ENCODE data around the gene PHTF2.

PHTF2 gene

GRCh38 chr7:77940647-77941046 is 142.1 kb downstream of the PHTF2 start:
- no peak for DNase-seq

- DNase-seq, result no peak
Observed at GRCh38 chr7:77942431-77942830, 143.9 kb downstream of the PHTF2 start.

GRCh38 chr7:77944183-77945182 is 145.9 kb downstream of the PHTF2 start:
- no peak for DNase-seq

GRCh38 chr7:77950548-77950947 is 152.0 kb downstream of the PHTF2 start:
- no peak for DNase-seq

DNA sequence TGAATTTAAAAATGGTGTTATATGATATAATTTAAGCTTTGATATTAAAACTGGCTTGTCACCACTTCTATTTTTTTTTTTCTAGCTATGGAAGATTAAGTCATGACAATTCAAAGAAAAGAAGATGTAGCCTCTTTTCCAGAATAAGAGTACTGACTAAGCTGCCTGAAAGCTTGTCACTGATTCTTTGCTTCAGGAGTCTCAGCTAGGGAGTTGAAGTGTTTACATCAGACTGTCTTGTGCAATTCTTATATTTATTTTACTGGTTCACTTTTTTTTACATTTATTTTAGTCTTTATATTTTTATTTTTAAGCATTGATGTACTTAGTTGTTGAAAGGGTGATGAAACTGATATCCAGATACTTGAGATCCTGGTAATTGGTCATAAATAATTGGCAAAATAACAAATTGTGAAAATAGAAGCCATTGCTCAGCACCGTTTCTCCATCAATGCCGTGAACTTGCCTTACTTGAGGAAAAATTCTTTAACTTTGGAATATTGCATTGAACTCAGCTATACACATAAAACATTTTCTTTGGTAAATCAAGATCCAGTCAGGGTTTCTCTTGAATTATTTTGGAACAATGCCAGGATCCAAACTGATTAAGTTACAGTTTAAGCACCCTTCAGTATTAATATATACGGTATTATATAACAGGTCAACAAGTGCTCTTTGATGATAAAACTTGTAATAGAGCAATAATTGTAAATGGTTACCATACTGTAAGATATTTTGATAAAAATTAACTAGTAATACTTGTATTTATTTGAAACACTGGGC is 156.4 kb downstream of the PHTF2 start:
- DNase-seq, result no peak

GRCh38 chr7:77958436-77958835 is 159.9 kb downstream of the PHTF2 start:
- DNase-seq, result no peak

- no peak for DNase-seq
Observed at GRCh38 chr7:77959080-77959479, 160.5 kb downstream of the PHTF2 start.

GRCh38 chr7:77960336-77960735 is 161.8 kb downstream of the PHTF2 start:
- no peak for DNase-seq

DNA sequence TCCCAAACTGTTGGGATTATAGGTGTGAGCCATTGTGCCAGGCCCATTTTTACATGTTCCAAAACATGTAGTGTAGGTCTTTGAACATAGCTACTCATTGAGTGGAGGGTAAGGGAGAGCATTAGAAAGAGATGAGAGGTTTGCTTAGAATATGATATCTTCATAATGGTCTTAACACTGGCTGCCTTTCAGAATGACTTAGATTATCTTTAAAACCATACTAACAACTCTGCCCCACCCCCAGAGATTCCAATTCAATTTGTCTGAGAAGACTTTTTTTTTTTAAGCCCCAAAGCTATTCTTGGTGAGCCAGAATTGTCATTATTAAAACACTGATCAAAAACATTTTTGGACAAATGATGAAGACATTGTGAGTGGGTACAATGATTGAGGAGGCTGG is 168.9 kb downstream of the PHTF2 start:
- DNase-seq, result no peak

GRCh38 chr7:77971726-77972125 is 173.2 kb downstream of the PHTF2 start:
- no peak for DNase-seq

DNA sequence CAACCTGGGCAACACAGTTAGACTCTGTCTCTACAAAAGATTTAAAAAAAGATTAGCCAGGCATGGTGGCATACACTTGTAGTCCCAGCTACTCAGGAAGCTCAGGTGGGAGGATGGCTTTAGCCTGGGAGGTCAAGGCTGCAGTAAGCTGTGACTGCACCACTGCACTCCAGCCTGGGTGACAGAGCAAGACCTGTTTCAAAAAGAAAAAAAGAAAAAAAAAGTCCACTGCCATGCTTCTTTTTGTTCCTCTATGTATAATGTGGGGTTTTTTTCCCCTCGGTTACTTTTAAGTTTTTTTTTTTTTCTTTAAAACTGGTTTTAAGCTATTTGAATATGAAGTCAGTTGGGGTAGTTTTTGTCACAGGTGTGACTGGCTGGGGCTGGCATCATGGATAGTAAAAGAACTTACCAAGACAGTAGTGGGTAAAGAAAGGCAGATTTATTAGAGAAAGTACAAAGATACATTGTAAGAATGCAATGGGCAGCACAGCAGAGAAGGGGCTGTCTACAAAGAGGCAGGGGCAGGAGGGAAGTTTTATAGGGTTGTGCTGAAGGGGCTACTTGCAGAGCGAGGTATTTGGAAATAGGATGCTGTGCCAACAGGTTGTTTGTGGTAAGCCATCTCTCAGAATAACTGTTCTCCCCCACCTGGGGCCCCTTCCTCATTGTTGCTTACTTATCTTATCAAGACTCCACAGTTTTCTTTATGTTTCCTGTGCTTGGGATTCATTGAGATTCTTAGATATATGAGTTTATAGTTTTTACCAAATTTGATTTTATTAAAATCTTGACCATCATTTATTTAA is 177.3 kb downstream of the PHTF2 start:
- no peak for DNase-seq

GRCh38 chr7:77979219-77979618 is 180.6 kb downstream of the PHTF2 start:
- DNase-seq, result no peak

DNA sequence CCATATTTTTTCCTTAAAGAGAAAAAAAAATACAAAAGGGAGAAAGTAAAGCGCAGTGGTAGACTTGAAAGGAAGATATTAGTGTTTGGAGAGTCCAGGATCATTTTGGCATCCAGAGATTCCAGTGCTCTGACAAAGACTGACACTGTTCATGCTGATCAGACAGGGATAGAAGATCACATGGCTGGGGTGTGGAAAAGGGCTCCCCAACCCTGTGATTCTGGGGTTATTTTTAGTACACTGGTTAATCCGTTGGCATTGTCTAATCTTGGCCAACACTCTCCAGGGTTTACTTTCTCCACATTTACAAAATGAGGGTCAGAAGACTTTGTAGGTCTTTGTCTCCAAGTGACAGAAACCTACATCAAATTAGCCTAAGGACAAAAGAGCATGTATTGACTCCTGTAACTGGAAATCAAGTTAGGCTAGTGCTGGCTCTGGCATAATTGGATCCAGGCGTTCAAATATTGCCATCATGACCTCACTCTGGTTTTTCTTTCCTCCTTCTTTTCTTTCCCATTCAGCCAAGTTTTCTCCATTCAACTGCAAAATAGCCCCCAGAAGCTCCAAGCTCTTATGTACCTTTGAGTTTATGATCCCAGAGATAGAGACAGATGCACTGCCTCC is 181.6 kb downstream of the PHTF2 start:
- DNase-seq, result no peak

DNA sequence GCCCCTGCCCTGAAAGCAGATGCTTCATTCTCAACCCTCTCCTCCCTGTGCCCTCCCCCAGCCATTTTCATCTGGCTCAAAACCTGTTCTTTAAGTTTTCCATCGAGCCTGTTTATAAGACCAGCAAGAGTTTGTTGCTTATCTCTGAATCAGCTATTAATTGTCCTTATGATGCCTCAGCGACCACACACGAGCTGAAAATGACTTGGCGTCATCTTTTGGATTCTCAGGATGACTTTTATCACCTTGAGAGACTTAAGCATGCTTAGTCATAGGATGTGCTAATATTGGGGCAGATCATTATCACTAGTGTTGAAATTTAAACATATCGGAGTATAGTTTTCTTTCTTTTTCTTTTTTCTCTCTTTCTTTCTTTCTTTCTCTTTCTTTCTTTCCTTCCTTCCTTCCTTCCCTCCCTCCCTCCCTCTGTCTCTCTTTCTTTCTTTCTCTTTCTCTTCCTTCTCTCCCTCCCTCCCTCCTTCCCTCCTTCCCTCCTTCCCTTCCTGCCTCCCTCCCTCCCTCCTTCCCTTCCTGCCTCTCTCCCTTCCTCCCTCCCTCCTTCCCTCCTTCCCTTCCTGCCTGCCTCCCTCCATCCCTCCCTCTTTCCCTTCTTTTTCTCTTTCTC is 184.5 kb downstream of the PHTF2 start:
- no peak for DNase-seq

GRCh38 chr7:77983973-77984372 is 185.4 kb downstream of the PHTF2 start:
- no peak for DNase-seq

DNA sequence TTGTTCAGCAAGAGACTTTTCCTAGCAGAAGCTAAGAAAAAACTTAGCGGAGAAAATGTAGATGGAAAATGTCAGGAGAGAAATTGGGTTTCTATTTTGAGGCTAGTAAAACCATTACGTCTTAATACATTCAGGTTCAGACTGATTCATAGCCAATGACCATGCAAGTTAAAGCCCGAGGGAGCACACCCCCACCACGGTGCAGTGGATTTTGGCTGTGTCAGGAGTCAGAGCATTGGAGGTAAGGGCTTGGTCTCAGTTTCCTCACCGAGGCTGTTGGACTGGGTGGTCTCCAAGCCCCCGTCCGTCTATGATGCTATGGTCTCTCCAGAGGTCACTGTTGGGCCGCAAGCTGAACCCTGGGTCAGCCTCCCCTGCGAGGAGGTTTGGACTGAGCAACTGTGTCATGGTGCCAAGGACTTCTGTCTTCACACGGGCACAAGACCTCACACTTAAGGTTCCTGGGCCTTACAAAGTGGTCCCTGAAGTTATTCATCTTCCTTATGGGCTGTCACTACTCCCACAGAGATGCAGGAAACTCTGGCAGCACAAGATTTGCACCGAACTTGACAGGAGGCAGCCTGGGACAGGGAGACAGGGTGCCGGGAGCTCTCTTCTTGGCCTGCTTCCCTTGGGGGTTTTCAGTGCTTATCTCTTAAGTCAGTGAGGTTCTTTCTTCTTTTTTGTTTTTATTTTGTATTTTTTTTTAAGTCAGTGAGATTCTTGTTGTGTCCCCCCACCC is 186.8 kb downstream of the PHTF2 start:
- DNase-seq, result no peak

- no peak for DNase-seq
Observed at GRCh38 chr7:77985974-77986339, 187.4 kb downstream of the PHTF2 start.

GRCh38 chr7:77989981-77990566 is 191.5 kb downstream of the PHTF2 start:
- DNase-seq, result no peak

- DNase-seq, result no peak
Observed at GRCh38 chr7:77991656-77992055, 193.1 kb downstream of the PHTF2 start.

GRCh38 chr7:77993838-77994237 is 195.3 kb downstream of the PHTF2 start:
- DNase-seq, result no peak

- no peak for DNase-seq
Observed at GRCh38 chr7:77995717-77996116, 197.1 kb downstream of the PHTF2 start.
